IMR-90 (cell line): ENCODE data around the gene CDK8. TPM values are rescaled to one million over a fixed set of nuclear protein-coding genes. Genes with fewer than 3 reads are reported as not detected.

Source experiments
- ATAC-seq: fragments of 200-7000 bp; cut with Tn5 transposase; 2 replicates; pipeline ENCODE4 v1.9.1; 2020; ENCODE audit warnings: low read depth, mild to moderate bottlenecking, moderate library complexity
- BruUV-seq: library from RNA; stranded (reverse); fragments of 400-500 nt; replicated peaks from 2 replicates; lab custom pipeline; 2021; lab: Mats Ljungman, UMichigan
- CTCF ChIA-PET: fragments of 300-600 bp; formaldehyde crosslinking; extraction: SDS; loops from one replicate; lab custom pipeline; 2021; ENCODE audit warnings: antibody characterized with exemption; lab: Yijun Ruan, JAX
- POLR2A ChIA-PET: fragments of 300-600 bp; sonication (Branson Sonifier 250); formaldehyde crosslinking; loops from one replicate; lab custom pipeline; 2022; ENCODE audit warnings: antibody characterized with exemption; ENCODE audit not compliant: unreplicated experiment; lab: Charles Lee
- DNase-seq: peaks from one replicate; pipeline ENCODE4 v3.0.0; 2013
- H2AFZ ChIP-seq: replicated peaks from 2 replicates; pipeline ENCODE3; 2013; ENCODE audit warnings: low read length, mild to moderate bottlenecking; ENCODE audit not compliant: poor library complexity
- H2AK5ac ChIP-seq: 2 replicates; pipeline ENCODE4 v1.6.1; 2013; ENCODE audit warnings: low read depth, low read length, inconsistent platforms
- H2AK9ac ChIP-seq: replicated peaks from 2 replicates; pipeline ENCODE3; 2013; ENCODE audit warnings: mild to moderate bottlenecking, low read depth, low read length, moderate library complexity; ENCODE audit not compliant: poor library complexity
- H2BK120ac ChIP-seq: 2 replicates; pipeline ENCODE4 v1.6.1; 2013; ENCODE audit warnings: low read depth, low read length, inconsistent platforms
- H2BK15ac ChIP-seq: 3 replicates; pipeline ENCODE4 v1.6.1; 2013; ENCODE audit warnings: low read depth, low read length, inconsistent platforms
- H2BK20ac ChIP-seq: 2 replicates; pipeline ENCODE4 v1.6.1; 2013; ENCODE audit warnings: low read depth, mild to moderate bottlenecking, inconsistent platforms, low read length, moderate library complexity
- H2BK5ac ChIP-seq: 2 replicates; pipeline ENCODE4 v1.6.1; 2013; ENCODE audit warnings: mild to moderate bottlenecking, low read depth, low read length, inconsistent platforms; ENCODE audit not compliant: poor library complexity, severe bottlenecking
- H3K14ac ChIP-seq: replicated peaks from 2 replicates; pipeline ENCODE4 v1.6.1; 2013; ENCODE audit warnings: low read depth, low read length, inconsistent platforms
- H3K18ac ChIP-seq: 2 replicates; pipeline ENCODE4 v1.6.1; 2013; ENCODE audit warnings: low read depth, low read length, control low read depth
- H3K23ac ChIP-seq: 2 replicates; pipeline ENCODE4 v1.6.1; 2013; ENCODE audit warnings: low read depth, low read length, inconsistent platforms
- H3K27ac ChIP-seq: 2 replicates; pipeline ENCODE4 v1.5.1; 2013; ENCODE audit warnings: mild to moderate bottlenecking, control low read depth, low read length; ENCODE audit not compliant: insufficient read depth
- H3K27me3 ChIP-seq: 2 replicates; pipeline ENCODE4 v1.6.1; 2013; ENCODE audit warnings: low read length; ENCODE audit not compliant: control insufficient read depth, insufficient read depth
- H3K36me3 ChIP-seq: 2 replicates; pipeline ENCODE4 v1.6.1; 2013; ENCODE audit warnings: low read length, mixed read lengths; ENCODE audit not compliant: control insufficient read depth, insufficient read depth
- H3K4ac ChIP-seq: 2 replicates; pipeline ENCODE4 v1.6.1; 2013; ENCODE audit warnings: low read depth, low read length, inconsistent platforms
- H3K4me1 ChIP-seq: 2 replicates; pipeline ENCODE4 v1.6.1; 2013; ENCODE audit warnings: low read length, mixed read lengths; ENCODE audit not compliant: control insufficient read depth, insufficient read depth
- H3K4me2 ChIP-seq: 2 replicates; pipeline ENCODE4 v1.6.1; 2013; ENCODE audit warnings: low read depth, mild to moderate bottlenecking, control low read depth, low read length, moderate library complexity
- H3K4me3 ChIP-seq: 2 replicates; pipeline ENCODE4 v1.5.1; 2013; ENCODE audit warnings: low read depth, mild to moderate bottlenecking, control low read depth, low read length, moderate library complexity; ENCODE audit not compliant: insufficient read depth
- H3K56ac ChIP-seq: 2 replicates; pipeline ENCODE4 v1.6.1; 2013; ENCODE audit warnings: low read length, inconsistent platforms; ENCODE audit not compliant: insufficient read depth; ENCODE audit errors: extremely low read depth
- H3K79me1 ChIP-seq, 2 experiments: 2 replicates each; pipeline ENCODE4 v1.6.1; 2013; ENCODE audit warnings: low read length in 2 of 2, inconsistent platforms in 1 of 2, low read depth in 1 of 2
- H3K9ac ChIP-seq: 2 replicates; pipeline ENCODE4 v1.6.1; 2013; ENCODE audit warnings: low read depth, low read length, control low read depth
- H3K9me1 ChIP-seq: 2 replicates; pipeline ENCODE4 v1.6.1; 2013; ENCODE audit warnings: low read length, inconsistent platforms; ENCODE audit not compliant: insufficient read depth
- H3K9me3 ChIP-seq: 2 replicates; pipeline ENCODE4 v1.6.1; 2013; ENCODE audit warnings: low read length; ENCODE audit not compliant: control insufficient read depth, insufficient read depth
- H4K20me1 ChIP-seq: 2 replicates; pipeline ENCODE4 v1.6.1; 2013; ENCODE audit warnings: low read length, inconsistent platforms; ENCODE audit not compliant: insufficient read depth
- H4K5ac ChIP-seq: 2 replicates; pipeline ENCODE4 v1.6.1; 2013; ENCODE audit warnings: mild to moderate bottlenecking, low read depth, low read length, control low read depth
- H4K8ac ChIP-seq, 2 experiments: 2 replicates each; pipeline ENCODE4 v1.6.1; 2013; ENCODE audit warnings: low read depth in 2 of 2, low read length in 2 of 2, control low read depth in 1 of 2, inconsistent platforms in 1 of 2
- H4K91ac ChIP-seq: 2 replicates; pipeline ENCODE4 v1.6.1; 2013; ENCODE audit warnings: low read depth, low read length, inconsistent platforms; ENCODE audit not compliant: insufficient read depth
- BHLHE40 ChIP-seq: fragments of 150-350 bp; IDR thresholded peaks from 2 replicates; pipeline ENCODE4 v1.6.1; 2016; ENCODE audit warnings: mild to moderate bottlenecking, low read depth, low read length
- CEBPB ChIP-seq: IDR thresholded peaks from 2 replicates; pipeline ENCODE4 v1.6.1; 2012; ENCODE audit warnings: low read depth, low read length, improper control_type of control experiment
- CHD1 ChIP-seq: IDR thresholded peaks from 2 replicates; pipeline ENCODE4 v1.6.1; 2012; ENCODE audit warnings: low read depth, low read length, improper control_type of control experiment
- MXI1 ChIP-seq: IDR thresholded peaks from 2 replicates; pipeline ENCODE4 v1.6.1; 2012; ENCODE audit warnings: low read depth, mild to moderate bottlenecking, low read length, moderate library complexity, borderline replicate concordance
- NFE2L2 ChIP-seq: fragments of 150-350 bp; IDR thresholded peaks from 2 replicates; pipeline ENCODE4 v1.6.1; 2016; ENCODE audit warnings: low read depth, mild to moderate bottlenecking, low read length
- POLR2A ChIP-seq: IDR thresholded peaks from 2 replicates; pipeline ENCODE4 v1.6.1; 2012; ENCODE audit warnings: mild to moderate bottlenecking, low read depth, low read length
- RAD21 ChIP-seq: IDR thresholded peaks from 2 replicates; pipeline ENCODE4 v1.6.1; 2012; ENCODE audit warnings: low read length, improper control_type of control experiment
- RCOR1 ChIP-seq: IDR thresholded peaks from 2 replicates; pipeline ENCODE4 v1.6.1; 2012; ENCODE audit warnings: mild to moderate bottlenecking, low read length, improper control_type of control experiment; ENCODE audit not compliant: insufficient replicate concordance
- RFX5 ChIP-seq: IDR thresholded peaks from 2 replicates; pipeline ENCODE4 v1.8.0; 2012; ENCODE audit warnings: low read depth, mild to moderate bottlenecking, low read length, moderate library complexity
- SMC3 ChIP-seq: fragments of 150-350 bp; IDR thresholded peaks from 2 replicates; pipeline ENCODE4 v1.6.1; 2016; ENCODE audit warnings: low read depth, mild to moderate bottlenecking, antibody characterized with exemption, low read length, moderate library complexity
- WGBS, 2 experiments: methylation state at CpG; one replicate each; pipeline versions ENCODE4 v1.1.5 to v1.1.7; 2013; ENCODE audit warnings: missing lambda C conversion rate in 2 of 2; ENCODE audit not compliant: insufficient read length in 1 of 2; ENCODE audit errors: extremely low coverage in 2 of 2; 5-methylcytosine and 5-hydroxymethylcytosine counted together
- dilution Hi-C: fragments of 300-500 bp; cut with HindIII; formaldehyde crosslinking; loops from one replicate; pipeline ENCODE4 v1.14.3; 2018; ENCODE audit warnings: low sequenced_read_pairs; ENCODE audit not compliant: unreplicated experiment
- in situ Hi-C: fragments of 300-500 bp; cut with MboI; formaldehyde crosslinking; loops from 3 replicates; pipeline ENCODE4 v1.14.3; 2019; ENCODE audit warnings: low sequenced_read_pairs, inconsistent platforms, mixed read lengths
- intact Hi-C: fragments of 100-400 bp; cut with micrococcal nuclease; formaldehyde crosslinking; loops from 2 replicates; pipeline ENCODE4 v1.10.0; 2022
- polyA plus RNA-seq, 3 experiments: library from polyadenylated mRNA; depleted of rRNA; stranded (reverse); fragments of >200 nt; gene quantifications; 2 replicates each; pipeline ENCODE4 v1.2.3, GENCODE V29; 2012; ENCODE audit warnings: low replicate concordance in 1 of 3
- total RNA-seq: library from RNA; depleted of rRNA; stranded (reverse); fragments of >200 nt; gene quantifications from 2 replicates; pipeline ENCODE4 v1.2.3, GENCODE V29; 2012
- TF ChIP-seq, protein P1 (sequence below): conservative IDR thresholded peaks from 2 replicates; pipeline ENCODE4 v1.5.1; 2012; ENCODE audit warnings: mild to moderate bottlenecking, low read depth, low read length, improper control_type of control experiment
- TF ChIP-seq, protein P2 (sequence below): fragments of 150-350 bp; IDR thresholded peaks from 2 replicates; pipeline ENCODE4 v1.6.1; 2016; ENCODE audit warnings: low read depth, mild to moderate bottlenecking, low read length, moderate library complexity, borderline replicate concordance
- TF ChIP-seq, protein P3 (sequence below): fragments of 150-350 bp; IDR thresholded peaks from 2 replicates; pipeline ENCODE4 v1.6.1; 2017; ENCODE audit warnings: mild to moderate bottlenecking, antibody characterized with exemption, low read length, low read depth

Gene CDK8
- total and polyA plus RNA-seq, 2 of the 4 experiments (the other 2 are of a cell fraction), result 15.4 to 19.0 TPM

DNA sequence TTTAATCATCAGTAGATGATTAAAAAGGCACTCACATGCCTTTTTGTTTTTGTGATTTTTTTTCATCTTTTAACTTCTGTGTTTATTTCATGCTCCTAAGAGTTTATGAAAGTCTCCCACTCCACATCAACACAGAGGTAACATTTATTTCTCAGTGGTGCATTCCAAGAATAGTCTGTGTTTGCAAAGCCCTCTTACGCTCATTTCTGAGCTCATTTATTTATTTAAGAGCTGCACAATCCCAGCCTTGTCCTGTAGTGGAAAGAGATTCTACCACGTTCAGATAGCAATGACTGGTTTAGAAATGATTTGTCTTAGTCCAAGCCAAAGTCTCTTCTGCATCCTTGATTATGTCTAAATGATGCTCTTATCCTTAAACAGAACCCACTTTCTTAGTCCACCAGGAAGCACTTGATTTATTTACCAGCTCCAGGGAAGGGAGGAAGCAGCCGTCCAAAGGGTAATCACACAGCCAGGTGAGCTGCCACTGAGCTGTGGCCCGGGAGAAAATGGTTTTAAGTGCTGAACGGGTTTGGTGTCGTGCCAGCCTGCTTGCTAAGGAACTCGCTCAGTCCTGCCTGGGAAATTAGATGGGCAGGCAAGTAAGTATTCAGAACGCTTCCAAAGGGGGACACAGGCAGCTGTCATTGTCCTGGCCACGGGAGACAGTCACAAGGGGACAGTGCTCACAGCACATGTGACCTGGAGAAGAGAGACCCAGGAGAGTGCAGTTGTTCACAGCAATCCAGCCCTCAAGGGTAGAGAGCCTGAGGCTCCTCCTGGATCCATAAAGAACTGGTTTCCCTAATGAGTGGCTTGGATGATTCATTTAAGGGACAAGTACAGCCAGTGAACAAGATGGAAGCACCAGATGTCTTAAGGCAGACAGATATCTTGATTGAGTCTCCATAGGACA is 171.8 kb downstream of the CDK8 start:
- peak overlapping the region; percentile 44 for H4K91ac ChIP-seq
- no peak overlapping the region for H2AK9ac ChIP-seq
- dilution Hi-C loops, result no loop called here
- no peaks in the 10 kb centered on the region for H3K27me3 ChIP-seq
- peak overlapping the region; percentile 70 for H4K5ac ChIP-seq
- H3K4me1 ChIP-seq, result peaks cover 22% of the 10 kb centered on the region
- BruUV-seq, result no TSS peak
- H3K4ac ChIP-seq, result peak overlapping the region; percentile 39
- peak overlapping the region; percentile 54; the same call in 1 of the 2 replicates for H3K14ac ChIP-seq
- peak overlapping the region; percentile 26; the same call in 1 of the 2 replicates for H3K23ac ChIP-seq
- peak overlapping the region; percentile 50 for H2BK5ac ChIP-seq
- H2BK15ac ChIP-seq, result no peak overlapping the region
- H3K9me3 ChIP-seq, result no peaks in the 10 kb centered on the region
- TF ChIP-seq CEBPB (no peak), BHLHE40 (no peak), POLR2A (no peak), MXI1 (no peak), RCOR1 (no peak), CHD1 (no peak), RFX5 (no peak), NFE2L2 (no peak), SMC3 (no peak), RAD21 (no peak)
- TF ChIP-seq, protein P1, sequence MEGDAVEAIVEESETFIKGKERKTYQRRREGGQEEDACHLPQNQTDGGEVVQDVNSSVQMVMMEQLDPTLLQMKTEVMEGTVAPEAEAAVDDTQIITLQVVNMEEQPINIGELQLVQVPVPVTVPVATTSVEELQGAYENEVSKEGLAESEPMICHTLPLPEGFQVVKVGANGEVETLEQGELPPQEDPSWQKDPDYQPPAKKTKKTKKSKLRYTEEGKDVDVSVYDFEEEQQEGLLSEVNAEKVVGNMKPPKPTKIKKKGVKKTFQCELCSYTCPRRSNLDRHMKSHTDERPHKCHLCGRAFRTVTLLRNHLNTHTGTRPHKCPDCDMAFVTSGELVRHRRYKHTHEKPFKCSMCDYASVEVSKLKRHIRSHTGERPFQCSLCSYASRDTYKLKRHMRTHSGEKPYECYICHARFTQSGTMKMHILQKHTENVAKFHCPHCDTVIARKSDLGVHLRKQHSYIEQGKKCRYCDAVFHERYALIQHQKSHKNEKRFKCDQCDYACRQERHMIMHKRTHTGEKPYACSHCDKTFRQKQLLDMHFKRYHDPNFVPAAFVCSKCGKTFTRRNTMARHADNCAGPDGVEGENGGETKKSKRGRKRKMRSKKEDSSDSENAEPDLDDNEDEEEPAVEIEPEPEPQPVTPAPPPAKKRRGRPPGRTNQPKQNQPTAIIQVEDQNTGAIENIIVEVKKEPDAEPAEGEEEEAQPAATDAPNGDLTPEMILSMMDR, result no peak
- TF ChIP-seq, protein P2, sequence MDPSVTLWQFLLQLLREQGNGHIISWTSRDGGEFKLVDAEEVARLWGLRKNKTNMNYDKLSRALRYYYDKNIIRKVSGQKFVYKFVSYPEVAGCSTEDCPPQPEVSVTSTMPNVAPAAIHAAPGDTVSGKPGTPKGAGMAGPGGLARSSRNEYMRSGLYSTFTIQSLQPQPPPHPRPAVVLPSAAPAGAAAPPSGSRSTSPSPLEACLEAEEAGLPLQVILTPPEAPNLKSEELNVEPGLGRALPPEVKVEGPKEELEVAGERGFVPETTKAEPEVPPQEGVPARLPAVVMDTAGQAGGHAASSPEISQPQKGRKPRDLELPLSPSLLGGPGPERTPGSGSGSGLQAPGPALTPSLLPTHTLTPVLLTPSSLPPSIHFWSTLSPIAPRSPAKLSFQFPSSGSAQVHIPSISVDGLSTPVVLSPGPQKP, result no peak
- TF ChIP-seq, protein P3, sequence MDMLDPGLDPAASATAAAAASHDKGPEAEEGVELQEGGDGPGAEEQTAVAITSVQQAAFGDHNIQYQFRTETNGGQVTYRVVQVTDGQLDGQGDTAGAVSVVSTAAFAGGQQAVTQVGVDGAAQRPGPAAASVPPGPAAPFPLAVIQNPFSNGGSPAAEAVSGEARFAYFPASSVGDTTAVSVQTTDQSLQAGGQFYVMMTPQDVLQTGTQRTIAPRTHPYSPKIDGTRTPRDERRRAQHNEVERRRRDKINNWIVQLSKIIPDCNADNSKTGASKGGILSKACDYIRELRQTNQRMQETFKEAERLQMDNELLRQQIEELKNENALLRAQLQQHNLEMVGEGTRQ, result no peak
- ChIA-PET CTCF (interaction anchor here (0.6 kb wide), 1 partner anchor 277 kb away, joined by 3 read pairs; no protein-coding TSS in a partner anchor), POLR2A (no interaction called here)
- in situ Hi-C loops, result no loop called here
- H3K9ac ChIP-seq, result no peak overlapping the region
- 43% methylated on average over 3 of the region's 9 CpGs; no CpG with 5 or more reads in 1 of the 2 experiments for WGBS, 2 experiments
- H3K27ac ChIP-seq, result peak overlapping the region; percentile 90; the same call in 1 of the 2 replicates
- H3K9me1 ChIP-seq, result peaks cover 14% of the 10 kb centered on the region; the same call in 1 of the 2 replicates
- peak overlapping the region; percentile 88 for H3K18ac ChIP-seq
- peak overlapping the region; percentile 10 to 39; a peak in 2 of 4 replicates for H4K8ac ChIP-seq
- peak overlapping the region; percentile 39 for H2BK120ac ChIP-seq
- H3K4me2 ChIP-seq, result peak overlapping the region; percentile 54
- no peaks in the 10 kb centered on the region for H3K79me1 ChIP-seq
- H2AFZ ChIP-seq, result no peak overlapping the region
- H3K4me3 ChIP-seq, result no peak overlapping the region
- intact Hi-C loops, result no loop called here
- peak; percentile 88 for DNase-seq
- peak; percentile 98 for ATAC-seq
- peak overlapping the region; percentile 33 for H2BK20ac ChIP-seq
- H3K56ac ChIP-seq, result no peak overlapping the region
- no peaks in the 10 kb centered on the region for H3K36me3 ChIP-seq
- peak overlapping the region; percentile 45; the same call in 1 of the 2 replicates for H2AK5ac ChIP-seq
- peaks cover 4% of the 10 kb centered on the region for H4K20me1 ChIP-seq
